ENCODE data around the gene IMMP2L. TPM values are rescaled to one million over a fixed set of nuclear protein-coding genes. Genes with fewer than 3 reads are reported as not detected.

IMMP2L gene
- polyA plus RNA-seq, 4 donors: 38.6 to 48.8 (median 40.6) TPM

DNA sequence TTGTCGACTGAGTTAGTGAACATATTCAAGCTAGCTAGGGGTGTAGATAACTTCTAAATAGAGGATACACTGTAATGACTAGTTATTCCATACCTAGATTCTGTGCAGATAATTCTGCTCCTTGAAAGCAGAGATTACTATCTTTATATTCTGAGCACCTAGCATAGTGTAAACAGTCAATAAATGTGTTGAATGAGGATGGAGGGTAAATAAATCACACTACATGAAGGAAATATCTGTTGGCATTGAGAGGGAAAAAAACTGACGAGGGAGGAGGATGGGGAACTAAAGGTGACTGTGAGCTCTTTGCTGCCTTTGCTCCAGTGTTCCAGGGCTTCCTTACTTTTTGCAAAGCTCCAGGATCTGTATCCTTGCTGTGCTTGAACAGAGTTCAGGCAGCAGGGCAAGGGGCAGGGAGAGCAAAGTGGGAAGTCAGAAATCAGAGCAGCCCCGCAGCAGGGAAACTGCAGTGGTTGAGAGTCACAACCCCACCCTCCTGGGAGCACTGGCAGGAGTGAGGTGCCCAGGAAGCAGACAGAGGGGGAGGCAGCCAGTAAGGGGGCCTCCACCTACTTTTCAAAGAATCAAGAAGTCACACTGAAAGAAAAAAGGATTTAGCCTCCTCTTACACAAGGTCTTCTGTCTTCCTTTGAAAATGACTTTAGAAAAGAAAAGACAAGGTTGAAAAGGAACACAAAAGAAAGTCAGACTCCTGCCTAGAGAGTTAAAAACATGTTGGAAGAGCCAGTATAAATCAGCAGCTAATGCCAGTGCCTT is 543.1 kb downstream of the IMMP2L start:
- no peak for DNase-seq (ENCODE audit: low read depth in 4 of 4, low spot score in 2 of 4)

DNA sequence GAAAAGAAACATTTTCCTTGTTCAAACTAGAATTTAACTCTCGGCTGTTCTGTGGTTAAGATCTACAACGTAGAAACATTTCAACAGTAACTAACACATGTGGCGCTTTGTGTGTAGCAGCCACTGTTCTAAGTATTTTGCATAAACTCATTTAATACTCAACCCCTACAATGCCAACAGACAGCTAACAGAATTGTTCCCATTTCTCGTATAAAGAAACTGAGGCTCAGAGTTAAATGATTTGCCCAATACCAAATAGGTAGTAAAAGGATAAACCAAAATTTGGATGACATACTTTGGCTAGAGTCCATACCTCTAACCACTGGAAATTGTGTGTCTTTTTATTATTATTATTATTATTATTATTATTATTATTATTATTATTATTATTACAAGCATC is 543.8 kb downstream of the IMMP2L start:
- DNase-seq (ENCODE audit: low read depth in 4 of 4, low spot score in 2 of 4): no peak

DNA sequence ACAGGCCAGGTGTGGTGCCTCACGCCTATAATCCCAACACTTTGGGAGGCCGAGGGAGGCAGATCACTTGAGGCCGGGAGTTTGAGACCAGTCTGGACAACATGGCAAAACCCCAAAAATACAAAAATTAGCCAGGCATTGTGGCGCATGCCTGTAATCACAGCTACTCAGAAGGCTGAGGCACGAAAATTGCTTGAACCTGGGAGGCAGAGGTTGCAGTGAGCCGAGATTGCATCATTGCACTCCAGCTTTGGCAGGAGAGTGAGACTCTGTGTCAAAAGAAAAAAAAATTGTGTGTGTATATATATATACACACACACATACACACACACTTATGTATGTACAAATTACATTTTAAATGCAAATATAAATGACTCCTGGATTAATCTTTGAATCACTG is 548.2 kb downstream of the IMMP2L start:
- no peak for DNase-seq (ENCODE audit: low read depth in 4 of 4, low spot score in 2 of 4)

DNA sequence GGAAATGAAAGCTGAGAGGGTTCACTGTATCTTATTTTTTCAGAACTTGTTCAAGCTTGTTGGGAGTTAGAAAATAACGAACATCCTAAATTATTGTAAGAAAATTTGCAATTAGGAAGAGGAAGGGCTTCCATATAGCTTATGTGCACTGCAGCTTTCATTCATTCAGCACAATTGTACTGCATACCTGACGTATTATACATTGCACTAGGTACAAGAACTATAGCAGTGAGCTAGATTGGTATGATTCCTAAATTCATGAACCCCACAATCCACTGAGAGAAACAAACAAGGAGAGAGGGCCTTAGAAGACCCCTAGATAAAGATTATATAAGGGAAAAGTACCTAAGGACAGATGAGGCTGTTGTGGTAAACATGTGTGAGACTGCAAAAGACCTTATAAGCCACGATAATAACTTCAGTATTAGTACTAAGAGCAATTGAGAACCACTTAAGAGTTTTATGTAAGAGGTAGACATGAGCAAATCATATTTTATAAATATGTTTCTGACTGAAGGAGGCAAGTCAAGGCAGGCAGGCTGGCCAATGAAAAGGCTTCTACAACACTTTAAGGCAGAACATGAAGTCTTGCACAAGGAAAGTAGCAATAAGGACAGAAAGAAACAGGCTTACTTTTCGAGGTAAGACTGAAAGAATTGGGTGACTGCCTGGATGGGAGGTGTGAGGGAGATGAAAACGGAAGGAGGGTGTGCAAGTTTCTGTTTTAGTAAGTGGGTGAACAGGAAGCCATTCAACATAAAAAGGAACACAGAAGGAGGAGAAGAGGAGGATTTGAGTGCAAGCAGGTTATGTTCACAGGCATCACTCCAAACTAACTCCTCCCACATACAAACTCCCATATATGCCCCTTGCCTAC is 549.3 kb downstream of the IMMP2L start:
- no peak for DNase-seq (ENCODE audit: low read depth in 4 of 4, low spot score in 2 of 4)

DNA sequence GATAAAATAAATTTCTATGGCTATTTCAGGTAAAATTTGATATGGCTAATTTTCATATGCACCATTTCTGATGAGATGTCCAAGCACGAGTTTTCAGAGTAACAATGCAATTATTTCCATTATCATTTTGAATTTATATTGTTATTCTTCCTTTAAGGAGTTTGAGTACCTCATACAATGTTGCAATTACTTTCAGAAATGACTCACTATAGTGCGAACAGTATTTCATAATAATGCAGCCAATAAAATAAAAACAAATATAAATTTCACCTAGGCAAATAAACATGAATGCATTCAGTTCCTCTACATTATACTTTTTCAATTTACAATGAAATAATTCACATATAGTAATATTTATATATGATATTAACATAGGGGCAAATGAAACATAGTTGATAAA is 550.1 kb downstream of the IMMP2L start:
- DNase-seq (ENCODE audit: low read depth in 4 of 4, low spot score in 2 of 4): no peak

DNA sequence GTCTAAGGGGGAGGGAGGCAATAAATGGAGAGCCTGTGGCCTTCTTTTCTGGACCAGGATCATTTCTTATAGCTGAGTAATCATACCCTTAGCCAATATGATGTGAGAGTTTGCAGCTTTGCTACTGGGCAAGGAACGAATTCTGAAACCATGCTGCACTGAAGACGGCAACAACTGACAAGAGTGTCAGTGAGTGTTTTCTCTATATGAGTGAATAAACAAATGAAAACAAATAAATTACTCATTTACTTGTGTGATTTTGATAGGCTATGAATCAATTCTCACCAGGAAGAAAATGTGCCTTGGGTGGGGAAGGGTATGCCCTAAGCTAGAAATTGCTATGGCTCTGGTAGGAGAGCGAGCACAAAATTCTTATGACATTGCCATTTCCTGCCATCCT is 550.8 kb downstream of the IMMP2L start:
- DNase-seq (ENCODE audit: low read depth in 4 of 4, low spot score in 2 of 4): no peak

DNA sequence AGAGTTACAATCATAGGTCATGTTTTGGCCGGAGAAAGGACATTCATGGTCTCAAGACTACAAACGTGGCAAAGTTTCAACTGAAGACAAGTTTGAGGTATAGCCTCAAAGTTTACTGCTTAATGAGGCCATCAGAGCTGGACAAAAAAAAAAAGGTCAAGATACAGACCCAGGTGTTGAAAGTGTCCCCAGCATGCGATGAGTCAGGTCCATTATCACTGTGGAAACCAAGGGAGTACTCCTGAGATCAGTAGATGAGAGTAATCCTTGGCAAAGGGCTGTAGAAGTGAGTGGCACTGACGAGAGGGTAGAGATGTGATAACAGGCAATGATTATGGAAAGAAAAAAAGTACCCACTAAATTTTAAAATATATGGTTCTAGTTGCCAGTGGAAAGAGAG is 551.5 kb downstream of the IMMP2L start:
- DNase-seq (ENCODE audit: low read depth in 4 of 4, low spot score in 2 of 4): no peak

DNA sequence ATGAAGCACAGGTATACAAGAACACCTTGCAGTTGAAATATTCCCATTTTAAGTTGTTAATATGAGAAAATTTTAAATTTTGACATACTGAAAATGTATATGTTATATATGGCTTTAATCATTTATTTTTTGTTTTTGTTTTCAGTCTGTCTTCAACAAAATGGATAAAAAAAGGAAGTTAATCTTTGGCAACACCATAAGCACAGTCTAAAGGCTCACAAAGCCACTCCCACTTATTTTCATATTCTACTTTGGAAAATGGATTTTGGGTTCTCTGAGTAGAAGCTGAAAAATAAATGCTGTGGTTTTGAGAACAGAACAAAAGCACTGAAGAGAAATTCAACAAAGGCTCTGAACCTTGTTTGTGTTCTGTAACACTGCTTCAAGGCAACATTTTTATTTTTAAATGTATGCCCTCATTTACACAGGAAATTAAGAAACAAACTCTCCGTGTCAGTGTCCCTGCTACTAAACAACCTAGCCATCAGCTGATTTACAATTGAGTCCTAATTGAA is 552.7 kb downstream of the IMMP2L start:
- DNase-seq (ENCODE audit: low read depth in 4 of 4, low spot score in 2 of 4): no peak

DNA sequence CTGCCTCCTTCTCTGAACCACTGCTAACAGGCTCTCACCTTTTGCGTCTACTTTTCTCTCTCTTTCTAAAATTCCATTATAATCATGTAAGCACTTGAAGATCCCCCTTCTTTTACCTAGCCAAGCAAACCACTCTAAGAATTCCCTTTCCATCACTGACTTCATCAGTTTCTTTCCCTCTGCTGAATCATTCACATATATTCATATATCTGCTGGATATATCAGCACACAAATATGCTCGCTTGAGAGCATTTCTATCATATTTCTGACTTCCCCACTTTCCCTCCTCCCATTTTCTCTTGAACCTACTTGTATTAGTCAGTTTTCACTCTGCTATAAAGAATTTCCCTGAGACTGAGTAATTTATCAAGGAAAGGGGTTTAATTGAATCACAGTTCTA is 555.6 kb downstream of the IMMP2L start:
- DNase-seq (ENCODE audit: low read depth in 4 of 4, low spot score in 2 of 4): no peak

DNA sequence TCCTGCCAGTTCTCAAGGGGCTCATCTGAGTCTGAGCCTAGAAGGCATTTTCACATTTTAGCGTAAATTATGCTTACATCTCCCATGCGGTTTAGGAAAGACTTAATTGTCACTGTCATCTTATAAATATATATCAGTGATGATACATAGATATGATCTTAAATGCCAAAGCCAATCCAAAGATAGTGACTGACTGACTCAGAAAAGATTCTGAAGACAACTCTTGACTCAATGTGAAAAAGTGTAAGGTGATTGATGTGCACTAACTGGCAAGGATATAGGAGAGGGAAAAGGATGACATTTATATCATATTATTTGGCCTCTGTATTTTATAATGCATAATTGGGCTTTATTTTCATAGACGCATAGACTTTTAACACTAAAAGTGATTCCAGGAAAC is 556.3 kb downstream of the IMMP2L start:
- no peak for DNase-seq (ENCODE audit: low read depth in 4 of 4, low spot score in 2 of 4)

DNA sequence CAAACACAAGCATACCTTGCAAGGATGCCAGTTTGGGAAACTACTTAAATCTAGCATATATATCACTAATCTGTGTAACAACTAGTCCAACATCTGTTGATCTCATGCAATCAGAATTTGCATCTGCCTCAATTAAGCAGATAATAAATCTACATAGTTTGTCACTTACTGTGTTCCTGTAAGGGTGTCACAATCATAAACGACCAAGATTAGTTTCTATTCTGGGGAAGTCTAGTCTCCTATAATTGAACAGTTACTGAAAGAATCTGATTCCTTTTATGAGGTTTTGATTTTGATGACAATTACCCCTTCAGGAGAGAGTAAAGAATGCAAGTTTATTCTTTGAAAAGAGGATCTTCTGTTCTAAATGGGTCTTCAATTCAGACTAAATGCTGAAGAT is 556.8 kb downstream of the IMMP2L start:
- no peak for DNase-seq (ENCODE audit: low read depth in 4 of 4, low spot score in 2 of 4)

DNA sequence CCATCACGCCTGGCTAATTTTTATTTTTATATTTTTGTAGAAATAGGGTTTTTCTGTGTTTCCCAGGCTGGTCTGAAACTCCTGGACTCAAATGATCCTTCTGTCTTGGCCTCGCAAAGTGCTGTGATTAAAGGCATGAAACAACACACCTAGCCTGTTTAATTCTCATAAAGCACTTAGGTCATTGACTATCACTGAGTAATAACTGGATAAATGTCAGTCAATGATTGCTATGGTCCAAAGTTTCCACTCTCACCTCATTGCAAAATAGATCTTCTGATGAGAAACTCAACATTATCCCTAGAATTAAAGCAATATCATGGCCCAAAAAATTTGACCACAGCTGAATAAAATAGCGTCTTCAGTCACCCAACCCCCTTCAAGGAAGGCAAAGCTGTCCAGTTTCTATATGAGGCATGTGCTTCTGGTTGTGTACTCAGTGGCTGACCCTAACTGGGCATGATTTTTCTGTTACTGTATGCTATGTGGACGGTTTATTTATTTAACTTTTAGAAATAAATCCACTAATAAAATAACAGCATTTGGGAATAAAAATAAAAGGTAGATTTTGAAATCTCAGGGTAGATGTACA is 557.9 kb downstream of the IMMP2L start:
- no peak for DNase-seq (ENCODE audit: low read depth in 4 of 4, low spot score in 2 of 4)

DNA sequence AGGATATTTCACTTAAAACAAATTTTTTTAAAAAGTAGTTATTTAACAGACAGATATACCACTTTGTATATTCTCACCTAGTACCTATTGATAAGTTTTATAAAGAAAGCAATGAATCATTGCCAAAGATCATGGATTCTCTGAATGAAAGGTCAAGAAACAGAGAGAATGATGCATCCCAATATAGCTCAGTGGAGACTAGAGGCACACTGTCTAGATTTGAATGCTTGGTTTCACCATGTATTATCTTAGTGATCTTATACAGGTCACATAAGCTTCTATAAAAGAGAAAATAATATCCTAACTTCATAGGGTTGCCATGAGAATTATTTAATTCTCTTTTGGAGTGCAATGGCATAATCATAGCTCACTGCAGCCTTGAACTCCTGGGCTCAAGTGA is 558.4 kb downstream of the IMMP2L start:
- DNase-seq (ENCODE audit: low read depth in 4 of 4, low spot score in 2 of 4): no peak

DNA sequence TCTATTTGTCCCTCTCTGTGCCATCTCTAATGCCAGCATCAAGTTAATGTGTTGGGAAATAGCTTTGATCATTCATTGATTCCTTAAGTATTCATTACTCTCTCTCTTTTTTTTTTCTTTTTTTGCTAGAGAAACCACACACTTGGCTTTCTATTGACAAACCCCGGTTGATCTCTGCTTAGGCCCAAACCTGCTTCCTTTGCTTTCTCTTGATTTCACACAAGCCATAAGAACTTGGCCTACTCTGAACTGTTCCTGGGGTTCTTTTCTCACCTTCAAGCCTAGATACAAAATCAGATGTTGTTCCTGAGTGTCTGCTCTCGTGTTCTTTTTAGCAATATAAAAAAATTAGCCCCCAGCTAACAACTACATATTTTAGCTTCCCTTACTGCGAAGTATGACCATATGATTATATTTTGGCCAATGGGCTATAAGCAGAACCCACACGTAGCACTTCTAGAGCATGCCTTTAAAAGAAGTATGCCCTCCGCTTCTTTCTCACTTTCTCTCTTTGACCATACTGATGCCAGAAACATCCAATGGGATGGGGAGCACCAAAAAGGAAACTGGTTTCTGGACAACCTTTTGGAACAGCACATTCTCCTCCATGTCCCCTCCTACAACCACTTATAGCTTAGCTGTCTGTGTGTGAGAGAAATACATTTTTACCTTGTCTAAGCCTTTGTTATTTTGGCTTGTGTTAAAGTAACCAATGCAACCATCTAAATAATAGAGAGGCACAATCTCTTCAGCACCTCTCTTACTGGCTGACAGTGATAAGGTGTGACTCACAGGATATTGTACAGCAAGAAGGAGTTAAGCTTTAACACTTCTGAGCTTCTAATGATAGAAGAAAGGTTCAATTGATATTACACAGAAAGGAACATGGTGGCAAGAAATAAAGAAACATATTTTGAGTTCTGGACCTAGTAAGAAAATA is 568.0 kb downstream of the IMMP2L start:
- DNase-seq (ENCODE audit: low read depth in 4 of 4, low spot score in 2 of 4): no peak

DNA sequence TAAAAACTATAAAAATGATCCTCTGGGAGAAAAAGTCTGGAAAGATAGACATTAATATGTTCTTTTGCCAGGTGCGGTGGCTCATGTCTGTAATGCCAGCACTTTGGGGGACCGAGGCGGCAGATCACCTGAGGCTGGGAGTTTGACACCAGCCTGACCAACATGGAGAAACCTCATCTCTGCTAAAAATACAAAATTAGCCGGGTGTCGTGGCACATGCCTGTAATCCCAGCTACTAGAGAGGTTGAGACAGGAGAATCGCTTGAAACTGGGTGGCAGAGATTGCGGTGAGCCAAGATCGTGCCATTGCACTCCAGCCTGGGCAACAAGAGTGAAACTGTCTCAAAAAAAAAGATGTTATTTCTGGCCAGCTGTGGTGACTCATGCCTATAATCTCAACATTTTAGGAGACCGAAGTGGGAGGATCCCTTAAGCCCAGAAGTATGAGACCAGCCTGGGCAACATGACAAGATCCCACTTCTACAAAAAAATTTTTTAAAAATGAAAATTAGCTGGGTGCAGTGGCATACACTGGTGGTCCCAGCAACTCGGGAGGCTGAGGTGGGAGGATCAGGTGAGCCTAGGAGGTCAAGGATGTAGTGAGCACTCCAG is 573.3 kb downstream of the IMMP2L start:
- DNase-seq (ENCODE audit: low read depth in 4 of 4, low spot score in 2 of 4): no peak

DNA sequence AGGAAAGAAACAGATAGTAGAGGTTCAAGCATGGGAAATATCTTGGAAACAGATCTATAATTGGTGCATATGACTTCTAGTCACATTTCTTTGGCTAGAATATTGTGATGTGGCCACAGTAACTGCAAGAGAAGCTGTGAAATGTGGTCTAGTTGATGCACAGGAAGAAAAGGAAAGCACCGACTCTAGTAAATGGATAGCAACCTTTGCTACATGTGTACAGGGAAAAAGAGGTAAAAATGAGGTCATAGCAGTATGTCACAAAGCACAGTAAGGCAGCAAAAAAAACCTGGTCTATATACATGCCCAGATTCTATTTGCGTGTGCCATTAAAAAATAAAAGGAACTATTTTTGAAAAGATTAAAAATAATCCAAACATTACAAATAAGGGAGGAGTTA is 573.9 kb downstream of the IMMP2L start:
- DNase-seq (ENCODE audit: low read depth in 4 of 4, low spot score in 2 of 4): no peak

DNA sequence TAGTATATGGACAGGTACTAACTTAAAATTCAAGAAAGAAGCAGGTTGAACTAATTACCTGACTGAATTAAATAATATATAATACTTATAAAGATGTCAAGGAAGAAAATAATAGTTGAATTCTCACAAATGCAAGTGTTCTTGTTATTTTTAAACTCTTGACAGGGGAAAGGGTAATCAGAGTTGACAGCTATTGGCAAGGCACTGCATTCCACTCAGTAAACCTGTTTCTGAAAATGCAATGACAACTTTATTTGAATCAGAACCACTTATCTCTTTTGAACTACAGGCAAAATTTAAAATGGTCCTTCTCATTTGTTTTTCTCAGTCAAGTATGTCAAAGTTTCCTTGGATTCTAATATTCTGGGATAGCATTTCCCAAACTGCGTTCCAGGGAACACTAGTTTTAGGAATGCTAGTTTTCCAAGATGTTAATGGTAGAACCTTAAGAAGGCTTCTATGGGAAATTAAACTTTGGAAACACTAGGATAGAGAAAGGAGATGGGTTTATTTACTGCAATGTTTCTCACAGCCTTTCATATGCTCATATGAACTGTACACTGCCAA is 575.1 kb downstream of the IMMP2L start:
- no peak for DNase-seq (ENCODE audit: low read depth in 4 of 4, low spot score in 2 of 4)

DNA sequence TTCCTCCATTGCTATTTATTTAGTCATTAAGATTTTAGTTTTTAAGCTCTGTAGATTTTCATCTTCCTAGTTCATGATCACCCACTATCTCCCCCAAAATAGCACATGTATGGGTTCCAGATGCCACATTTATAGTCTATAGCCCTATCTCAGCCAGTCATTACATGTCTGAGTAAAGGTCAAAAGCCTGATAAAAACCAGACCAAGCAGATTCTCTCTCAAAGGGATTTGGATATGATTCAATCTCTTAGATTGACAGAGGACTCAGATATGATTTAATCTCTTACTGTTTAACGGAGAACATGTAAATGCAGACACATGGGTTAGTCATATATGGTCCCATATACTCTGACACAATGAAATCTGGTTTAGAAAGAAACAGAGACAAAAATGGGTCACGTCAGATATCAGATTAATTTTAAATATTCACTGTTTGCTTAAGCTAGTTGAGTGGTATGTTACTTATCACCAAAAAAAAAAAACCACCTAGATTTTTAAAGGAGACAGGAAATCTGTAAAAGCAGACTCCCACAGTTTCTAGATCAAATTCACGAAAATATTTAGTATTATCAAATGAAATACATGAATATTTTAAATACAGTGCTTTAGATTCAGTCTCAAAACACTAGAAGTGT is 578.4 kb downstream of the IMMP2L start:
- DNase-seq (ENCODE audit: low read depth in 4 of 4, low spot score in 2 of 4): no peak

DNA sequence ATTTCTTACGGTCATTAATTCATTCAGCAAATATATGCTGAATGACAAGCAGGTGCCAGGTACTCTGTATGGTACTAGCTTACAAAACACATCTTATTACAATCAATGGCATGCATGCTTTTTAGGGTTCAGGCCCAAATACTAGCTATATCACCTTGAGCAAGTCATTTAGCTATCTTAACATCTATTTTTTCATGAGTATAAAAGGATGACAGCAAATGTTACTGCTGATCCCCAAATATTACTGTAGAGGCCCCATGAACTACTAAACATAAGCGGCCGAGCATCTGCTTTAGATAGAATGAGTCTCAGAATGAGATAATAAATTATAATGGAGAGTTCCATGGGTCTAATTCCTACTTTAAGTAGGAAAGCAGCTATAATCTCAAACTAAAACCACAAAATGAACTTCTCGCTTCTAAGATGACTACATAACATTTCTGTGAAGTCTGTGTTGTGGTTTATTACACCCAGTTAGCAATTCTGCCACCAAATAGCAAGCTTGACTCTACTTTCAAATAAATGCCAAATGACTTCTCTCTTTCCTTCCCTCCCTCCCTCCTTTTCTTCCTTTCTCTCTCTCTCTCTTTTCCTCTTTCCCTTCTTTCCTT is 585.1 kb downstream of the IMMP2L start:
- no peak for DNase-seq (ENCODE audit: low read depth in 4 of 4, low spot score in 2 of 4)

All from left renal cortex interstitium (tissue), 4 donors.